Tibial artery (tissue), 4 donors: ENCODE data around the gene C21orf91.
"Not testable (repeated sequence)": the region's sequence is repeated elsewhere in the genome, so short reads cannot be mapped to it uniquely, and the experiment has no call there.

Experiments
- DNase-seq, 2 donors: peaks; one replicate each; pipeline ENCODE4 v3.0.0-alpha.2; 2019
- H3K27ac ChIP-seq, 2 donors: fragments of 200-600 bp; sonication (generic) in 1 of 2; 1 replicate in 1 of 2; 2 replicates in 1 of 2; pipeline ENCODE4 v1.5.1; 2018 to 2019; ENCODE audit warnings: mild to moderate bottlenecking in 1 of 2
- H3K27me3 ChIP-seq, 2 donors: fragments of 200-600 bp; sonication (generic) in 1 of 2; one replicate each; pipeline versions ENCODE4 v1.5.1 to v1.6.0; 2016 to 2019
- H3K36me3 ChIP-seq, 3 donors: fragments of 200-600 bp; sonication (generic) in 2 of 3; one replicate each; pipeline ENCODE4 v1.5.1; 2016 to 2019; ENCODE audit warnings: mild to moderate bottlenecking in 2 of 3
- H3K4me1 ChIP-seq, 4 donors: fragments of 200-600 bp; sonication (generic) in 2 of 4; 1 replicate in 3 of 4; 2 replicates in 1 of 4; pipeline ENCODE4 v1.5.1; 2016 to 2019
- H3K4me3 ChIP-seq, 2 donors: fragments of 200-600 bp; sonication (generic) in 1 of 2; 1 replicate in 1 of 2; 2 replicates in 1 of 2; pipeline ENCODE4 v1.5.1; 2018 to 2019; ENCODE audit warnings: mild to moderate bottlenecking in 2 of 2
- H3K9me3 ChIP-seq, 3 donors: fragments of 200-600 bp; sonication (generic) in 1 of 3; one replicate each; pipeline ENCODE4 v1.5.1; 2016 to 2019
- intact Hi-C: fragments of 100-400 bp; cut with DNase I; formaldehyde crosslinking; loops from one replicate; pipeline ENCODE4 v1.15.0; 2023; ENCODE audit warnings: low total_unique reads
- TF ChIP-seq, protein P1 (sequence below), 2 experiments: fragments of 200-600 bp in 1 of 2; fragments of 450-650 bp in 1 of 2; IDR thresholded peaks; one replicate each; pipeline ENCODE4 v1.5.1; 2017 to 2019; ENCODE audit warnings: antibody characterized with exemption in 2 of 2, mild to moderate bottlenecking in 1 of 2, moderate library complexity in 1 of 2

Gene C21orf91

DNA sequence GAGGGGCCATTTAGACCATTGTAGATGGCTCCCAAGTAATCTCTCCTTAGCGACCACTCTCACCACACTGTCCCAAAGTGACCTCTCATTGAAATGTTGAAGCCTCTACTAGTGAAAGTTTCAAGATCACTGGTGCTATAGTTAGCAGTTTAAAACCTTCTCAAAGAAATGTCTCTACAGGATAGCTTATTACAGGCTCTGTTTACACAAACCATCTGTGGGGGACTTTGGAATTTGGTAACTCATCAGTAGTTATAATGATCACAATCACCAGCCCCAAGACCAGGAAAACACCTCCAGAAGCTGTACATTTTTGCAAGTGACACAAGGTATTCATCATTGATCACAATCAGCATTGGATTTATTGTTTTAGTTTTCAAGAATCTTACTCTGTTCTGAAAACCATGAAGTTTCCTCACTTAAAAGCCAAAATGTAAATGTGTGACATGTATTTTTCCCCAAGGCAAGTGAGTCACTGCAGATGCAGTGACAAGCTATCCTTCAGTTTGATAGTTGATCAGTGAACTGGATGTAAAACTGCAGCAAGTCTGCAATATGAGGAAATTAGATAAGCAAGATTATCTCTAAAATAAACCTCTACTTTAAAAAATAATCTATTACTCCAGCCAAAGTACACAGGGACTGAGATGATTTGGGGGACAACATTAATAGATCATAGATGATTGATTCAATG is 41.9 kb downstream of the C21orf91 start:
- Histone ChIP-seq H3K4me1 (no peaks in the 10 kb centered on the region), H3K4me3 (no peak overlapping the region), H3K27ac (no peak overlapping the region), H3K27me3 (no peaks in the 10 kb centered on the region), H3K36me3 (no peaks in the 10 kb centered on the region), H3K9me3 (no peaks in the 10 kb centered on the region)
- intact Hi-C loops: no loop called here
- DNase-seq: no peak
- TF ChIP-seq, protein P1, sequence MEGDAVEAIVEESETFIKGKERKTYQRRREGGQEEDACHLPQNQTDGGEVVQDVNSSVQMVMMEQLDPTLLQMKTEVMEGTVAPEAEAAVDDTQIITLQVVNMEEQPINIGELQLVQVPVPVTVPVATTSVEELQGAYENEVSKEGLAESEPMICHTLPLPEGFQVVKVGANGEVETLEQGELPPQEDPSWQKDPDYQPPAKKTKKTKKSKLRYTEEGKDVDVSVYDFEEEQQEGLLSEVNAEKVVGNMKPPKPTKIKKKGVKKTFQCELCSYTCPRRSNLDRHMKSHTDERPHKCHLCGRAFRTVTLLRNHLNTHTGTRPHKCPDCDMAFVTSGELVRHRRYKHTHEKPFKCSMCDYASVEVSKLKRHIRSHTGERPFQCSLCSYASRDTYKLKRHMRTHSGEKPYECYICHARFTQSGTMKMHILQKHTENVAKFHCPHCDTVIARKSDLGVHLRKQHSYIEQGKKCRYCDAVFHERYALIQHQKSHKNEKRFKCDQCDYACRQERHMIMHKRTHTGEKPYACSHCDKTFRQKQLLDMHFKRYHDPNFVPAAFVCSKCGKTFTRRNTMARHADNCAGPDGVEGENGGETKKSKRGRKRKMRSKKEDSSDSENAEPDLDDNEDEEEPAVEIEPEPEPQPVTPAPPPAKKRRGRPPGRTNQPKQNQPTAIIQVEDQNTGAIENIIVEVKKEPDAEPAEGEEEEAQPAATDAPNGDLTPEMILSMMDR (IDR thresholded peaks at IDR 0.05): no peak

DNA sequence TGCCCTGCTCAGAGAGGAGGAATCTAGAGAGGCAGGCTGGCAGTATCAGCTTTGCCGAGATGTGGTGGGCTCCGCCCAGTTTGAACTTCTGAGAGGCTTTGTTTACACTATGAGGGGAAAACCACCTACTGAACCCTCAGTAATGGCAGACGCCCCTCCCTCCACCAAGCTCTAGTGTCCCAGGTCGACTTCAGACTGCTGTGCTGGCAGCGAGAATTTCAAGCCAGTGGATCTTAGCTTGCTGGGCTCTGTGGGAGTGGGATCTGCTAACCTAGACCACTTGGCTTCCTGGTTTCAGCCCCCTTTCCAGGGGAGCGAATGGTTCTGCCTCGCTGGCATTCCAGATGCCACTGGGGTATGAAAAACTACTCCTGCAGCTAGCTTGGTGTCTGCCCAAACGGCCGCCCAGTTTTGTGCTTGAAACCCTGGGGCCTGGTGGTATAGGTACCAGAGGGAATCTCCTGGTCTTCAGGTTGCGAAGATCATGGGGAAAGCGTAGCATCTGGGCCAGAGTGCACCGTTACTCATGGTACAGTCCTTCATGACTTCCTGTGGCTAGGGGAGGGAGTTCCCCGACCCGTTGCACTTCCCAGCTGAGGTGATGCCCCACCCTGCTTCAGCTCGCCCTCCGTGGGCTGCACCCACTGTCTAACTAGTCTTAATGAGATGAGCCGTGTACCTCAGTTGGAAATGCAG is 43.6 kb downstream of the C21orf91 start:
- H3K27ac ChIP-seq: no peak overlapping the region
- H3K36me3 ChIP-seq: no peaks in the 10 kb centered on the region
- no peak for DNase-seq
- no peaks in the 10 kb centered on the region for H3K4me1 ChIP-seq
- TF ChIP-seq, protein P1 (IDR thresholded peaks at IDR 0.05): no peak
- intact Hi-C loops: no loop called here
- peaks cover 0 to 6% (median 0%) of the 10 kb centered on the region in 3 donors for H3K9me3 ChIP-seq
- H3K4me3 ChIP-seq: no peak overlapping the region
- H3K27me3 ChIP-seq: no peaks in the 10 kb centered on the region

DNA sequence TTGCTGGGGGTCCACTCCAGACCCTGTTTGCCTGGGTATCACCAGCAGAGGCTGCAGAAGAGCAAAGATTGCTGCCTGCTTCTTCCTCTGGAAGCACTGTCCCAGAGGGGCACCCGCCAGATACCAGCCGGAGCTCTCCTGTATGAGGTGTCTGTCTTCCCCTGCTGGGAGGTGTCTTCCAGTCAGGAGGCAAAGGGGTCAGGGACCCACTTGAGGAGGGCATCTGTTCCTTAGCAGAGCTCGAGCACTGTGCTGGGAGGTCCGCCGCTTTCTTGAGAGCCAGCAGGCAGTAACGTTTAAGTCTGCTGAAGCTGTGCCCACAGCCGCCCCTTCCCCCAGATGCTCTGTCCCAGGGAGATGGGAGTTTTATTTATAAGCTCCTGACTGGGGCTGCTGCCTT is 44.1 kb downstream of the C21orf91 start:
- H3K27ac ChIP-seq, intact Hi-C loops, H3K4me3 ChIP-seq, H3K4me1 ChIP-seq, H3K36me3 ChIP-seq, DNase-seq, H3K27me3 ChIP-seq, H3K9me3 ChIP-seq: not testable (repeated sequence)

DNA sequence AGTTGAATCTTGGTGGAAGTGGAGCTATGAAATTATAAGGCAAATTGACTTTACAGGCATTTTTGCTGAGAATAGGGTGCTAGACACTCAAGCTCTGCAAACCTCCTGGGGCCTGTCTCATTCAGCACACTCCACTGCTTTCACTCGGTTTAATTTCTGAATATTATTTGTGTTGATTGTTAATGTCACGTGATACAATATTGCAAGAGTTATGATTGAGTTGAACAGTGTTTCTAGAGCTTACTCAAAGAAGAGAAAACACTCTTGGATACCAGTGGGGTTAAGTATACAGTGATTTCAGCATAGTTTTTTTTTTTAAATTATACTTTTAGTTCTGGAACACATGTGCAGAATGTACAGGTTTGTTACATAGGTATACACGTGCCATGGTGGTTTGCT is 49.7 kb downstream of the C21orf91 start:
- Histone ChIP-seq H3K27me3 (no peaks in the 10 kb centered on the region), H3K9me3 (peaks cover 0 to 6% (median 0%) of the 10 kb centered on the region in 3 donors), H3K4me1 (no peaks in the 10 kb centered on the region), H3K36me3 (no peaks in the 10 kb centered on the region), H3K4me3 (no peak overlapping the region), H3K27ac (no peak overlapping the region)
- TF ChIP-seq, protein P1 (IDR thresholded peaks at IDR 0.05): no peak
- intact Hi-C loops: no loop called here
- no peak for DNase-seq

DNA sequence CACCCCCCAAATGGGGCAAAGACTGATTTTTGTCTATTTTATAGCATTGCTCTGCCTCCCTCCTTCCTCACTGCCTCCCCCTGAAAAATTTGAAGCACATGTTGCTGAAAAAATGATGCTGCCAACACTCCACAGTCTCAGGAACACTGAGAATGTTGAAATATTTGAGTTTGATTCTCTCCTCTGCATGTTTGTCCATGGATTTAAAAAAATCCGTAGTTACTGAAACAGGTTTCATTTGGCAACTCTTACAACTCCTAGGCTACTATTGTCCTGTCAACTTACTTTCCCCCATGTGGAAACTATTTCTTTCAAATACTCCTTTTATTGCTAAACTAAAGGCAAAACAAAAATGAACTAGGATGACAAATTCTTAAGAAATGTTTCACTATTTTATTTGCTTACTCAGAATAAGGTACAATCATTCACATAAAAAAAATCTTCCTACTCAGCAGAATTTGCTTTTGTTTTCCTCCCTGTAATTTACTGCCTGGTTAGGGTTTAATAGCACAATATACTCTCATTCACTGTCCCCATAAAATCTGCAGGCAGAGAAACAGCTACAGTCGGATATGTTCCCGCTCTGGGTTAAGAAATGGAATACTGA is 50.2 kb downstream of the C21orf91 start:
- Histone ChIP-seq H3K4me3 (no peak overlapping the region), H3K36me3 (no peaks in the 10 kb centered on the region), H3K27me3 (no peaks in the 10 kb centered on the region), H3K9me3 (peaks cover 0 to 6% (median 0%) of the 10 kb centered on the region in 3 donors), H3K27ac (no peak overlapping the region), H3K4me1 (no peaks in the 10 kb centered on the region)
- TF ChIP-seq, protein P1 (IDR thresholded peaks at IDR 0.05): no peak
- intact Hi-C loops: no loop called here
- no peak for DNase-seq

DNA sequence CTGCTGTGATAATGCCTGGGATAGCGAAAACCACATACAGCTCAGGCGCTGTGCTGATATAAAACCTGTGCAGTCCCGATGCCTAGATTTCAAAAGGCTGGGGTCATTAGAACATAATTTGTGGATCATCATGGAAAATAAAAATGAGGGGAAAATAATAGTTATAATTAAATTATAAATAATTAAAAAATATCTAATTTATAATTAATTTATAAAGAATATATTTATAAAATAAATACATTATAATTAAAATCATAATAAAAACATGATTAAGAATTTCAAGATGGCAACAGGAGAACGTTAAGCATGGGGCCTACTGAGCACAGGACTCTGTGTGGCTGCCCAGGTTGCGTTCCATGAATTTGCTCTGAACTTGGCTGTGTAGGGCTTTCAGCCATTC is 53.9 kb downstream of the C21orf91 start:
- TF ChIP-seq, protein P1 (IDR thresholded peaks at IDR 0.05): no peak
- H3K27me3 ChIP-seq: no peaks in the 10 kb centered on the region
- H3K27ac ChIP-seq: no peak overlapping the region
- no peaks in the 10 kb centered on the region for H3K36me3 ChIP-seq
- no peaks in the 10 kb centered on the region for H3K4me1 ChIP-seq
- H3K4me3 ChIP-seq: no peak overlapping the region
- intact Hi-C loops: no loop called here
- no peak for DNase-seq
- H3K9me3 ChIP-seq: no peaks in the 10 kb centered on the region
